K562 (cell line): Measurements from ENCODE around the gene NRTN. TPM values are rescaled to one million over a fixed set of nuclear protein-coding genes. Genes with fewer than 3 reads are reported as not detected.

Experiments used
- ATAC-seq: fragments of 200-7000 bp; cut with Tn5 transposase; 3 replicates; pipeline ENCODE4 v1.9.1; 2020; ENCODE audit warnings: moderate library complexity
- BruUV-seq: library from RNA; stranded (reverse); fragments of 400-500 nt; replicated peaks from 2 replicates; lab custom pipeline; 2021; lab: Mats Ljungman, UMichigan
- CTCF ChIA-PET: fragments of 300-600 bp; formaldehyde crosslinking; extraction: SDS; loops from one replicate; lab custom pipeline; 2021; ENCODE audit warnings: low intra/inter-chr PET ratio; lab: Yijun Ruan, JAX
- POLR2A ChIA-PET: fragments of 300-600, 350-650 bp; sonication (Branson Sonifier 250); formaldehyde crosslinking; extraction: SDS; loops from one replicate; lab custom pipeline; 2021; ENCODE audit warnings: antibody characterized with exemption, inconsistent platforms; lab: Yijun Ruan, JAX
- DNase-seq, 4 experiments: peaks; one replicate each; pipeline versions ENCODE4 v3.0.0 to v3.0.0-alpha.2; 2011 to 2018; ENCODE audit warnings: low spot score in 3 of 4, mixed read lengths in 3 of 4; ENCODE audit errors: extremely low read depth in 1 of 4
- FAIRE-seq: peaks from 2 replicates; lab custom pipeline; 2011; peaks lifted over from hg19 to GRCh38; lab: Jason Lieb, UNC
- H2AFZ ChIP-seq: 2 replicates; pipeline ENCODE4 v1.6.0; 2011; ENCODE audit warnings: low read depth, low read length, control low read depth, inconsistent platforms
- H3K27ac ChIP-seq: fragments of 200-600 bp; 3 replicates; pipeline ENCODE4 v1.8.0; 2011; ENCODE audit warnings: low read depth, mild to moderate bottlenecking, control low read depth, inconsistent platforms, low read length, moderate library complexity, mixed read lengths; ENCODE audit errors: extremely low read depth
- H3K27me3 ChIP-seq, 2 experiments: fragments of 300-600 bp in 1 of 2; 2 replicates in 1 of 2; 3 replicates in 1 of 2; pipeline versions ENCODE4 v1.6.0 to v1.8.0; 2011; ENCODE audit warnings: inconsistent platforms in 2 of 2, low read length in 2 of 2, mild to moderate bottlenecking in 1 of 2, mixed read lengths in 1 of 2, moderate library complexity in 1 of 2; ENCODE audit not compliant: control insufficient read depth in 2 of 2, insufficient read depth in 2 of 2
- H3K36me3 ChIP-seq: fragments of 300-600 bp; 3 replicates; pipeline ENCODE4 v1.8.0; 2011; ENCODE audit warnings: mild to moderate bottlenecking, low read length, inconsistent platforms; ENCODE audit not compliant: control insufficient read depth, insufficient read depth
- H3K4me1 ChIP-seq, 2 experiments: fragments of 200-600 bp in 1 of 2; replicated peaks in 1 of 2; 2 replicates in 1 of 2; 3 replicates in 1 of 2; pipeline versions ENCODE4 v1.5.1 to v1.8.0; 2011; ENCODE audit warnings: inconsistent platforms in 2 of 2, low read length in 2 of 2, mild to moderate bottlenecking in 1 of 2, mixed read lengths in 1 of 2, moderate library complexity in 1 of 2; ENCODE audit not compliant: control insufficient read depth in 2 of 2, insufficient read depth in 2 of 2
- H3K4me2 ChIP-seq: 2 replicates; pipeline ENCODE4 v1.6.1; 2011; ENCODE audit warnings: low read length, control low read depth, inconsistent platforms, mixed read lengths; ENCODE audit not compliant: insufficient read depth
- H3K4me3 ChIP-seq: fragments of 200-600 bp; sonication (generic), shearing (Covaris generic); 2 replicates; pipeline ENCODE4 v1.5.1; 2016; ENCODE audit warnings: control low read depth, inconsistent platforms
- H3K79me2 ChIP-seq: fragments of 200-600 bp; 3 replicates; pipeline ENCODE4 v1.8.0; 2011; ENCODE audit warnings: low read length, inconsistent platforms; ENCODE audit not compliant: control insufficient read depth, insufficient read depth
- H3K9ac ChIP-seq, 2 experiments: 2 replicates each; pipeline versions ENCODE4 v1.6.0 to v1.6.1; 2011; ENCODE audit warnings: low read depth in 2 of 2, low read length in 2 of 2, control low read depth in 1 of 2, inconsistent platforms in 1 of 2, mild to moderate bottlenecking in 1 of 2, mixed read lengths in 1 of 2; ENCODE audit not compliant: insufficient read depth in 1 of 2
- H3K9me1 ChIP-seq: one replicate; pipeline ENCODE4 v1.6.0; 2011; ENCODE audit warnings: inconsistent platforms, mild to moderate bottlenecking, low read length, moderate library complexity; ENCODE audit not compliant: control insufficient read depth, insufficient read depth
- H3K9me3 ChIP-seq: replicated peaks from 2 replicates; pipeline ENCODE4 v1.5.1; 2011; ENCODE audit warnings: low read depth, low read length, inconsistent platforms; ENCODE audit not compliant: control insufficient read depth, insufficient read depth
- H4K20me1 ChIP-seq: replicated peaks from 2 replicates; pipeline ENCODE4 v1.6.1; 2011; ENCODE audit warnings: low read length, inconsistent platforms, mixed read lengths; ENCODE audit not compliant: control insufficient read depth, insufficient read depth
- KLF10 ChIP-seq: fragments of 250-450 bp; sonication (Bioruptor Pico); IDR thresholded peaks from 2 replicates; pipeline ENCODE4 v1.6.1; 2021; ENCODE audit warnings: matching md5 sums
- MAFF ChIP-seq: IDR thresholded peaks from 2 replicates; pipeline ENCODE4 v1.6.1; 2012; ENCODE audit warnings: low read length, improper control_type of control experiment
- THRB ChIP-seq: fragments of 450-650 bp; formaldehyde crosslinking; conservative IDR thresholded peaks from 2 replicates; pipeline ENCODE4 v1.4.0; 2022; ENCODE audit warnings: mild to moderate bottlenecking, missing genetic modification characterization
- ZNF23 ChIP-seq: fragments of 250-450 bp; sonication (Bioruptor Pico); IDR thresholded peaks from 2 replicates; pipeline ENCODE4 v1.4.0; 2020; ENCODE audit warnings: mild to moderate bottlenecking
- ZNF274 ChIP-seq: IDR thresholded peaks from 2 replicates; pipeline ENCODE4 v1.6.1; 2011; ENCODE audit warnings: low read depth, mild to moderate bottlenecking, low read length, moderate library complexity, borderline replicate concordance
- ZNF785 ChIP-seq: fragments of 250-450 bp; sonication (Bioruptor Pico); IDR thresholded peaks from 2 replicates; pipeline ENCODE4 v1.4.0; 2020; ENCODE audit warnings: mild to moderate bottlenecking
- WGBS: fragments of 100-300 bp; shearing (Covaris generic); methylation state at CpG from one replicate; pipeline ENCODE4 v1.1.6; 2016; ENCODE audit warnings: low coverage, mixed read lengths; ENCODE audit not compliant: insufficient coverage; ENCODE audit errors: missing lambda C conversion rate; 5-methylcytosine and 5-hydroxymethylcytosine counted together
- in situ Hi-C: fragments of 300-500 bp; cut with MboI; formaldehyde crosslinking; loops from 4 replicates; pipeline ENCODE4 v1.15.0; 2018; ENCODE audit warnings: inconsistent platforms, mixed read lengths
- intact Hi-C: fragments of 100-400 bp; cut with micrococcal nuclease; formaldehyde crosslinking; loops from 2 replicates; pipeline ENCODE4 v1.14.2; 2022
- polyA plus RNA-seq, 8 experiments: library from polyadenylated mRNA; depleted of rRNA in 4 of 8; stranded (reverse) in 5 of 8; unstranded in 3 of 8; fragments of >200 nt; fragmentation: Nextera tagmentation in 2 of 8; fragmentation: Illumina TruSeq in 1 of 8; extraction: Ambion mirVana in 2 of 8; extraction: Trizol in 1 of 8; gene quantifications; 2 replicates each; pipeline versions ENCODE4 v1.2.1 to v1.2.3, GENCODE V29; 2011 to 2014; ENCODE audit warnings: inconsistent platforms in 1 of 8, missing spikeins in 1 of 8
- total RNA-seq, 7 experiments: library from RNA; depleted of rRNA in 6 of 7; stranded (reverse); fragments of >200 nt in 6 of 7; fragmentation: Illumina TruSeq in 2 of 7; extraction: Trizol in 2 of 7; gene quantifications; 2 replicates each; pipeline versions ENCODE4 v1.2.1 to v1.2.3, GENCODE V29; 2011 to 2021; ENCODE audit warnings: low replicate concordance in 1 of 7

NRTN gene
- total and polyA plus RNA-seq, 9 of the 15 experiments (the other 6 are each of a cell fraction or from before 2014, with no cell fraction given), result 0.62 to 8.1 (median 1.6) TPM; not detected in 2

DNA sequence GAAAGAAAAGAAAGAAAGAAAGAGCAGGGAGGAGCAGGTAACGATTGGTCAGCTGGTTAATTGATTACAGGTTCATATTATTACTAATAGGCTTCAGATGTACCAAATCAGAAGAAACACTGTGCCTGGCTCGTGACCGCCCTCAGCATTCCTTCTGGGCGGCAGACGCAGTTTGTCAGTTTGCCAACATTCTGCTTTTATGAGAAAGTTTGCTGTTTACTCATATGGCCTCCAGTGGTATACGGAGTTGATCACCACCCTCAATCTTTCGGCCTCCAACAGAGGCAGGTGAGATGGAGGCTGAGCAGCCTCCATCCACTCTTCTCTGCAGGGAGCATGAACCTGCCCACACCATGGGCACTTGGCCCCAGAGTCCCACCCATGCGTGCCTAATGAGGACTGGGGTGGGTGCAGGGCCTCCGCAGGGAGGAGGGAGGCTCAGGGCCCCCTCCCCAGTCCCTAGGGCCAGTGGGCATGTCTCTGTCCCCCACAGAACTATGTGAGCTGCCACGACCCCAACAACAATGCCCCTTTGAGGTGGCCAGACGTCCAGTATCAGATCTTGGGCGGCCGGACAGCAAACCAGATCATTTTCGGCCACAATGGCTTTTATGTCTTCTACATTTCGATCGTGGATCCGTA, 29.1 kb upstream of the NRTN start:
- 35% methylated on average over 15 of the region's 17 CpGs for WGBS
- CTCF ChIA-PET, result no interaction called here
- POLR2A ChIA-PET, result interaction anchor here (0.8 to 1.0 kb wide), 3 partner anchors 15 to 53 kb away, joined by 3 to 5 read pairs (median 3); partner anchors contain the start of gene DUS3L

More for the DNA sequence above, 29.1 kb upstream of the NRTN start:
- Histone ChIP-seq H3K79me2 (no peaks in the 10 kb centered on the region), H3K9me3 (no peaks in the 10 kb centered on the region), H3K9ac (no peak overlapping the region), H4K20me1 (no peaks in the 10 kb centered on the region), H3K4me1 (peaks cover 0 to 10% of the 10 kb centered on the region in 2 experiments; a peak in 4 of 5 replicates), H3K27me3 (peaks cover 2 to 11% of the 10 kb centered on the region in 2 experiments; a peak in 2 of 5 replicates), H3K4me2 (no peak overlapping the region), H3K36me3 (no peaks in the 10 kb centered on the region), H3K27ac (no peak overlapping the region), H3K4me3 (no peak overlapping the region), H3K9me1 (no peaks in the 10 kb centered on the region), H2AFZ (no peak overlapping the region)
- BruUV-seq, result no TSS peak
- no peak for DNase-seq
- no peak for TF ChIP-seq KLF10 (CRISPR knock-in tag)
- TF ChIP-seq ZNF23, result no peak
- no peak for TF ChIP-seq THRB (CRISPR knock-in tag)
- no peak for TF ChIP-seq MAFF
- TF ChIP-seq ZNF274, result no peak
- no peak for TF ChIP-seq ZNF785
- in situ Hi-C loops (no loop called here), intact Hi-C loops (no loop called here)
- ATAC-seq, result no peak
- FAIRE-seq, result no peak
